Keratinocyte (primary cell): ENCODE results near the gene UTF1.

Experiments
- CTCF ChIP-seq, 3 experiments: IDR thresholded peaks in 1 of 3; conservative IDR thresholded peaks in 1 of 3; optimal IDR thresholded peaks in 1 of 3; 2 replicates in 2 of 3; 3 replicates in 1 of 3; pipeline versions ENCODE3 to v1.5.1; 2011; ENCODE audit warnings: low read length in 3 of 3, mild to moderate bottlenecking in 3 of 3, moderate library complexity in 2 of 3, control low read depth in 1 of 3, inconsistent platforms in 1 of 3; ENCODE audit not compliant: insufficient read depth in 2 of 3; ENCODE audit errors: extremely low read depth in 1 of 3
- EZH2 ChIP-seq: IDR thresholded peaks from one replicate; pipeline ENCODE4 v1.6.1; 2012; ENCODE audit warnings: inconsistent platforms, mild to moderate bottlenecking, low read length, moderate library complexity

GRCh38 chr10:133184591-133185244, 45.3 kb upstream of the UTF1 start:
- TF ChIP-seq CTCF (optimal IDR thresholded peaks at IDR 0.05 in 1 of 3, IDR thresholded peaks at IDR 0.05 in 1 of 3, conservative IDR thresholded peaks at IDR 0.05 in 1 of 3; ENCODE audit: extremely low read depth in 1 of 3, insufficient read depth in 2 of 3, low read length in 3 of 3) (no peak), EZH2 (no peak)
